ENCODE data around the gene PPP1R14B. TPM values are rescaled to one million over a fixed set of nuclear protein-coding genes. Genes with fewer than 3 reads are reported as not detected.

PPP1R14B gene
- total RNA-seq, 3 donors from 2014 or later = 73.6 to 142 (median 87.5) TPM

GRCh38 chr11:64287676-64288352 is 41.1 kb upstream of the PPP1R14B start:
- no peak for TF ChIP-seq CTCF (IDR thresholded peaks at IDR 0.05)
- Histone ChIP-seq H3K4me3 (no peak overlapping the region), H3K9me3 (no peaks in the 10 kb centered on the region), H3K4me1 (ENCODE audit: low read depth) (peaks cover 35% of the 10 kb centered on the region), H3K36me3 (ENCODE audit: low read depth) (no peaks in the 10 kb centered on the region)
- ATAC-seq (no peak), DNase-seq (no peak)
- intact Hi-C loops (cut with DNase I, micrococcal nuclease) = no loop called here

GRCh38 chr11:64286801-64287159 is 40.0 kb upstream of the PPP1R14B start:
- no peaks in the 10 kb centered on the region for H3K36me3 ChIP-seq (ENCODE audit: low read depth)

GRCh38 chr11:64285885-64286800 is 39.4 kb upstream of the PPP1R14B start:
- ATAC-seq (peak; percentile 24), DNase-seq (peak in 2 of 3 donors; percentile 55 to 70)
- peak overlapping the region; percentile 53 for H3K4me3 ChIP-seq
- H3K9me3 ChIP-seq = no peaks in the 10 kb centered on the region
- intact Hi-C loops (cut with DNase I, micrococcal nuclease) = no loop called here
- H3K36me3 ChIP-seq (ENCODE audit: low read depth) = no peaks in the 10 kb centered on the region
- peaks cover 28% of the 10 kb centered on the region for H3K4me1 ChIP-seq (ENCODE audit: low read depth)
- no peak for TF ChIP-seq CTCF (IDR thresholded peaks at IDR 0.05)

More at GRCh38 chr11:64286801-64287159, 40.0 kb upstream of the PPP1R14B start:
- Histone ChIP-seq H3K4me1 (ENCODE audit: low read depth) (peaks cover 33% of the 10 kb centered on the region), H3K4me3 (no peak overlapping the region), H3K9me3 (no peaks in the 10 kb centered on the region)
- no peak for DNase-seq
- no peak for ATAC-seq
- intact Hi-C loops (cut with DNase I, micrococcal nuclease) = no loop called here
- no peak for TF ChIP-seq CTCF (IDR thresholded peaks at IDR 0.05)

DNA sequence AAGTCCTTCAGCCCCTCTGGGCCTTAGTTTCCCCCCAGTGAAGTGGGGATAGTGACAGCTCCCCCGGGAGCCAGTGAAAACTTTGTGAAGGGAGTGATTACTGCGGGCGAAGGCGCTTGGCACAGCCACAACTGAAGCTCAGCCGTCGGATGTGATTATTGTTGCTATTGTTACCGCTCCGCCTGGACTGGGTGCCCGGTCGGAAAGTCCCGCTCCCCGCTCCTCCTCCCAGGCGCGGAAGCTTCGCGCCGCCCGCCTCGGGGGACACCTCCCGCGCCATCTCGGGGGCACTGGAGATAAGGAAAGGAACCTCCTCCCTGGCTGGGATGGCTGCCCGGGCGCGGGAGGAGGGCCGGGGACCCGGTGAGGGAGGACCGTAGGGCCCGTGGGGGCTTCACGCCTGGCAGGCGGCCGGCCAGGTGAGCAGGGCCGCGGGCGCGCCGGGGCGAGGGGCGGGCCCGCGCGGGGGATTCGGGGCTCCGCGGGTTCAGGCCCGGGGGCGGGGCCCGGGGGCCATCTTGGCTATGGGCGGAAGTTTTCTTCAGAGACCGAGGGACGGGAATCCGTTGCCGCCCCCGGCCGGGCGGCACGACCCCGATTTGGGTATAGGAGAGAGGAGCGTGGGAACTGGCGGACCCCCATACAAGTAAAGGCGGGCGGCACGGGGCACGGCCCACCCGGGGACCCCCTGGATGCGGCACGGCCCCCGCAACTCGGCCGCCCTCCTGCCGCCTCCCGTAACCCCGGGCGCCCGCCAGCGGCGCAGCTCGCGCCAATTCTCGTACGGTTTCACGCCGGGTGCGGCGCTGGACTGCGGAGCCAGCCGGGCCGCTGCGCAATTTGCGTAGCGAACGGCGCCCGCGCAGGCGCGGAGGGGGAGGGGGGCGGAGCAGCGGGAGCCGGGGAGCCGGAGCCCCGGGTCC is 38.5 kb upstream of the PPP1R14B start, which contains the start of gene GPR137:
TSS of gene GPR137 (plus strand) at position 887 of the 923 bp plus-strand sequence. CDS start 677 bp downstream, outside the sequence.
- intact Hi-C loops (cut with DNase I, micrococcal nuclease) = no loop called here
- no peak for TF ChIP-seq CTCF (IDR thresholded peaks at IDR 0.05)

More for the DNA sequence above, 38.5 kb upstream of the PPP1R14B start, which contains the start of gene GPR137:
- Histone ChIP-seq H3K4me1 (ENCODE audit: low read depth) (peaks cover 28% of the 10 kb centered on the region), H3K36me3 (ENCODE audit: low read depth) (no peaks in the 10 kb centered on the region), H3K4me3 (peak within 1 kb of the TSS; percentile 53), H3K9me3 (no peaks in the 10 kb centered on the region)
- peak; percentile 92 to 95 (median 93) for DNase-seq
- peak; percentile 83 for ATAC-seq

Measured in mucosa of descending colon (tissue), 3 donors.